Psoas muscle (tissue), 8 donors: ENCODE measurements around the gene PNMA1. TPM values are rescaled to one million over a fixed set of nuclear protein-coding genes. Genes with fewer than 3 reads are reported as not detected.

Experiments used
- ATAC-seq, 4 donors: fragments of 200-7000 bp; cut with Tn5 transposase; one replicate each; pipeline ENCODE4 v1.9.1; 2020; ENCODE audit warnings: moderate library complexity in 3 of 4, mild to moderate bottlenecking in 2 of 4
- DNase-seq, 2 donors: peaks; one replicate each; pipeline ENCODE4 v3.0.0-alpha.2; 2020
- H3K27ac ChIP-seq: fragments of 200-600 bp; one replicate; pipeline ENCODE4 v1.8.0; 2022
- H3K27me3 ChIP-seq, 3 donors: fragments of 200-600 bp in 1 of 3; one replicate each; pipeline versions ENCODE4 v1.6.1 to v1.8.0; 2013 to 2022; ENCODE audit warnings: low read length in 2 of 3, mild to moderate bottlenecking in 2 of 3, moderate library complexity in 1 of 3; ENCODE audit not compliant: insufficient read depth in 3 of 3
- H3K36me3 ChIP-seq, 2 donors: fragments of 200-600 bp in 1 of 2; one replicate each; pipeline versions ENCODE4 v1.6.1 to v1.8.0; 2013 to 2022; ENCODE audit warnings: low read depth in 1 of 2, mild to moderate bottlenecking in 1 of 2, moderate library complexity in 1 of 2; ENCODE audit not compliant: insufficient read depth in 1 of 2
- H3K4me1 ChIP-seq: fragments of 200-600 bp; one replicate; pipeline ENCODE4 v1.8.0; 2022
- H3K4me3 ChIP-seq: fragments of 200-600 bp; one replicate; pipeline ENCODE4 v1.8.0; 2022; ENCODE audit warnings: mild to moderate bottlenecking
- H3K9me3 ChIP-seq: fragments of 200-600 bp; one replicate; pipeline ENCODE4 v1.8.0; 2022
- WGBS, 3 donors: extraction: QIAGEN DNeasy Blood & Tissue Kit; methylation state at CpG; one replicate each; pipeline versions ENCODE4 v1.1.6 to v1.1.7; 2013; 5-methylcytosine and 5-hydroxymethylcytosine counted together
- intact Hi-C, 2 donors: fragments of 100-400 bp; cut with DNase I; formaldehyde crosslinking; loops; one replicate each; pipeline versions ENCODE4 v1.11.0 to v1.14.2; 2022
- polyA plus RNA-seq, 3 donors: library from polyadenylated mRNA; stranded (reverse); fragments of 200-250 nt; gene quantifications; one replicate each; pipeline ENCODE4 v1.2.3, GENCODE V29; 2013
- total RNA-seq, 4 donors: library from RNA; stranded (reverse); fragmentation: NEBNext Ultra II Directional in 2 of 4; extraction: Animal tissue kit (Norgen Biotek cat#: 25700) in 2 of 4; gene quantifications; one replicate each; pipeline versions ENCODE4 v1.2.1 to v1.2.4, GENCODE V29; 2021 to 2023
- TF ChIP-seq, protein P1 (sequence below): fragments of 200-600 bp; IDR thresholded peaks from one replicate; pipeline ENCODE4 v1.8.0; 2022; ENCODE audit warnings: antibody characterized with exemption
- donor health status: healthy with polysubstance abuse.
- donor health status: DM: no; HTN: no; CAD: no; lungs with moderate emphysema.
- donor health status: Bipolar disorder and iron deficiency.
- donor health status: healthy.
- donor health status: DM: yes; HTN: yes; CAD: no.
- donor health status: DM: no; HTN: no; CAD: no.
- donor health status: DM: no; HTN: no; CAD: no.
- donor health status: DM: yes; HTN: yes; CAD: no.

PNMA1 gene
- total and polyA plus RNA-seq, 7 donors, result 9.3 to 28.8 (median 19.6) TPM

DNA sequence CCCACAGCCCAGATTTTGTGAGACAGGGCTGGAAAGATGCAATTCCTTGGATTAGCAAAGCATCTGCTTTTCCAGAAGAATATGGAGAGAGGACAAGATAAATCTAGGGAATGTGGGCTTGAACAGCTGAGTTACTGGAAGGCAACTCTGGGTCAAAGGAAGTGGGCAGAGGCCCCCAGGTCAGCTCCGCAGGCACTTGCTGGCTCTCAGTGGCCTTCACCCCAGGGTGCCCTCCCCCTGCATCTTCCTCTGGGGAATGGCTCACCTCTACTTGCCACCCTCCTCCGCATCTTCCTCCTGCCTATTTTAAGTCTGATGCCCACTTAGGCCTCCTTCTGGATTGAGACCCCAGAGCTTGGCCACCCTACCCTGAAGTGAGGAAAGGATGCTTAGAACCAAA is 10.5 kb upstream of the PNMA1 start:
- DNase-seq, result no peak
- peaks cover 71% of the 10 kb centered on the region for H3K4me1 ChIP-seq
- H3K36me3 ChIP-seq, result peaks cover 11 to 75% of the 10 kb centered on the region in 2 donors

DNA sequence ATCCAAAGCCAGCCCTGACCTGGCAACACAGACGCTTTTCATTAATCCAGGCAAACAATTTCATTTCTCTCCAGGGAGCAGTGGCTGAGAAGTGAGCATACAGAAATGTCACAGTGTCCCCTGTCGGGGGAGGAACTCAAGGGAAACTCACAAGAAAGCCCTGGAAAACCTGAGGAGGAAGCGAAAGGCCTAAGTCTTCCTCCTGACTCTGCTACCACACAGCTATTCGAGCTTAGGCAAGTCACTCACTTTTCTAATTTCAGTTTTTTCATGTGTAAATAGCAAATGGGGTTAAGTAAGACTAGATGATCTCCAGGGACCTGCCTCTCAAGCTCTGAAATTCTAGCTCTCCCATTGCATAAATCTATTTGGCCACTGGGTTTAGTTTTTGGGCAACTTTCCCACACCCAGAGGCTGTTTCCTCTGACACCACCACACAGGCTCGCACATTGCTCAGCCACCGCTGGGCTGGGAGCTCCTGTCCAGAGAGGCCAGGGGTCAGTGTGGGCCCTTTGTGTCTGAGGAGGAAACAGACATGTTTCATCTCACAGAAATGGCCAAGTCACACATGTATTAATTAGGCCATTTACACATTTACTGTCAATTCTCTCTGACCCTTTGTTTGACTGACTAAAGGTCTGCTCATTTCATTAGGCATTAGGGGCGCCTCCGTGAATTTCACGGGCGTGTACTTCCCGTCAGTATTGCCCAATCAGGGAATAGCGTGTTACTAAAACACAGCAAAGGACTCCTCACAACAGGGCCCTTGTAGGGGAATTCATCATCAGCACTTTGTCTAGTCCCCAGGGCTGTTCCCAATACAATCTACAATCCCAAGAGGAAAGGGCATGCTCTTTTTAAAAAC is 9.8 kb upstream of the PNMA1 start:
- Histone ChIP-seq H3K27ac (peak overlapping the region; percentile 92), H3K36me3 (peaks cover 11 to 75% of the 10 kb centered on the region in 2 donors), H3K27me3 (no peaks in the 10 kb centered on the region), H3K4me1 (peaks cover 68% of the 10 kb centered on the region), H3K4me3 (peak overlapping the region; percentile 47), H3K9me3 (no peaks in the 10 kb centered on the region)
- intact Hi-C loops, result loop anchor here in 1 of 2 donors (1.0 to 2.0 kb wide), 2 partner anchors 35 to 101 kb away; no protein-coding TSS in a partner anchor
- ATAC-seq (peak; percentile 83 to 89 (median 84)), DNase-seq (peak; percentile 89 to 92)
- TF ChIP-seq, protein P1, sequence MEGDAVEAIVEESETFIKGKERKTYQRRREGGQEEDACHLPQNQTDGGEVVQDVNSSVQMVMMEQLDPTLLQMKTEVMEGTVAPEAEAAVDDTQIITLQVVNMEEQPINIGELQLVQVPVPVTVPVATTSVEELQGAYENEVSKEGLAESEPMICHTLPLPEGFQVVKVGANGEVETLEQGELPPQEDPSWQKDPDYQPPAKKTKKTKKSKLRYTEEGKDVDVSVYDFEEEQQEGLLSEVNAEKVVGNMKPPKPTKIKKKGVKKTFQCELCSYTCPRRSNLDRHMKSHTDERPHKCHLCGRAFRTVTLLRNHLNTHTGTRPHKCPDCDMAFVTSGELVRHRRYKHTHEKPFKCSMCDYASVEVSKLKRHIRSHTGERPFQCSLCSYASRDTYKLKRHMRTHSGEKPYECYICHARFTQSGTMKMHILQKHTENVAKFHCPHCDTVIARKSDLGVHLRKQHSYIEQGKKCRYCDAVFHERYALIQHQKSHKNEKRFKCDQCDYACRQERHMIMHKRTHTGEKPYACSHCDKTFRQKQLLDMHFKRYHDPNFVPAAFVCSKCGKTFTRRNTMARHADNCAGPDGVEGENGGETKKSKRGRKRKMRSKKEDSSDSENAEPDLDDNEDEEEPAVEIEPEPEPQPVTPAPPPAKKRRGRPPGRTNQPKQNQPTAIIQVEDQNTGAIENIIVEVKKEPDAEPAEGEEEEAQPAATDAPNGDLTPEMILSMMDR, result peak; percentile 25
- WGBS, 3 donors, result 3 to 8% (median 6%) methylated on average over 12 of the region's 12 CpGs

More for the DNA sequence above, 10.5 kb upstream of the PNMA1 start:
- no peaks in the 10 kb centered on the region for H3K27me3 ChIP-seq
- H3K9me3 ChIP-seq, result no peaks in the 10 kb centered on the region
- H3K4me3 ChIP-seq, result peak overlapping the region; percentile 47
- 61 to 82% (median 64%) methylated on average over 2 of the region's 2 CpGs for WGBS, 3 donors
- TF ChIP-seq, protein P1, result no peak
- ATAC-seq, result no peak
- intact Hi-C loops, result loop anchor here in 1 of 2 donors (2.0 kb wide), 1 partner anchor 34 kb away; no protein-coding TSS in a partner anchor
- peak overlapping the region; percentile 92 for H3K27ac ChIP-seq

DNA sequence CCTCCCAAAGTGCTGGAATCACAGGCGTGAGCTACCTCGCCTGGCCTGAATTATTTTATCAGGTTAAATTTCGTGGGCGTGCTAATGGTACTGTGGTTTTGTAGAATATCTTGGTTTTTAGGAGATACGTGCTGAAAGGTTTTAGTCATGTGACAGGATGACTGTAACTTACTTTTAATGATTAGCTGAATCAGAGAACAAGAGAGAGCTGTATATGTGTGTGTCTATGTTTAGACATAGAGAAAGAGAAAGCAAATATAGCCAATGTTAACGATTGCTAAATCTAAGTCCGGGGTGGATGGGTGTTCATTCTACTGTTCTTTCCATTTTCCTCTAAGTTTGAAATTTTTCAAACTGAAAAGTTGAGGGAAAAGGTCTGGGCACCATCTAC is 9.2 kb upstream of the PNMA1 start:
- TF ChIP-seq, protein P1, result no peak
- DNase-seq, result no peak
- 33 to 52% (median 39%) methylated on average over 7 of the region's 7 CpGs for WGBS, 3 donors
- Histone ChIP-seq H3K4me1 (peaks cover 62% of the 10 kb centered on the region), H3K9me3 (no peaks in the 10 kb centered on the region), H3K27ac (peak overlapping the region; percentile 92), H3K27me3 (no peaks in the 10 kb centered on the region), H3K4me3 (peak overlapping the region; percentile 47), H3K36me3 (peaks cover 14 to 80% of the 10 kb centered on the region in 2 donors)
- ATAC-seq, result peak; percentile 9 to 53 (median 42)
- intact Hi-C loops, result loop anchor here in 1 of 2 donors (1.0 kb wide), 1 partner anchor 102 kb away; no protein-coding TSS in a partner anchor

DNA sequence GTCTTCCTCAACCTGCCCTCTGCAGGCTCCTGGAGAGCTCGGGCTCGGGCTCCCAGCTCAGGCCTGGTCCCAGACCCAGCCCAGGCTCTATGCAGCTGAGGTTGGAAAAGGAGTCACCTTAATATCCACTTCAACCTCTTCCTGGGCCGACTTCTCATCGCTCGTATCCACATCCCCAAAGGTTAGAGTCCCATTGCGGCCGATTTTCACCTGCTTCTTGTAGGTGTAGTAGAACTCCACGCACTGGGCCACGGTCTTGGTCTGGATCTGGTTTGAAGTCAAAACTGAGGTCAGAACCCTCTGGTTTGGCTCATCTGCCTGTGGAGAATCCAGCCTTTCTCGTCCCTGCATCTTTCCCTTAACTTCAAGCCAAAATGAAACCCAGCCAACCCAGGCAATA is 8.4 kb upstream of the PNMA1 start:
- TF ChIP-seq, protein P1, result no peak
- Histone ChIP-seq H3K36me3 (peaks cover 16 to 84% of the 10 kb centered on the region in 2 donors), H3K4me1 (peaks cover 53% of the 10 kb centered on the region), H3K27me3 (no peaks in the 10 kb centered on the region), H3K4me3 (no peak overlapping the region), H3K9me3 (no peaks in the 10 kb centered on the region), H3K27ac (peak overlapping the region; percentile 92)
- DNase-seq, result no peak
- no peak for ATAC-seq
- WGBS, 3 donors, result 70 to 87% (median 73%) methylated on average over 10 of the region's 10 CpGs
- intact Hi-C loops, result no loop called here
